GM19397 (cell line): ENCODE measurements around the gene ATRNL1.

ENCODE experiments used
- ATAC-seq: cut with Tn5 transposase; IDR thresholded peaks from one replicate; pipeline ENCODE4 v1.9.1; 2021; ENCODE audit warnings: mild to moderate bottlenecking, moderate library complexity; ENCODE audit not compliant: unreplicated experiment

Gene ATRNL1, protein sequence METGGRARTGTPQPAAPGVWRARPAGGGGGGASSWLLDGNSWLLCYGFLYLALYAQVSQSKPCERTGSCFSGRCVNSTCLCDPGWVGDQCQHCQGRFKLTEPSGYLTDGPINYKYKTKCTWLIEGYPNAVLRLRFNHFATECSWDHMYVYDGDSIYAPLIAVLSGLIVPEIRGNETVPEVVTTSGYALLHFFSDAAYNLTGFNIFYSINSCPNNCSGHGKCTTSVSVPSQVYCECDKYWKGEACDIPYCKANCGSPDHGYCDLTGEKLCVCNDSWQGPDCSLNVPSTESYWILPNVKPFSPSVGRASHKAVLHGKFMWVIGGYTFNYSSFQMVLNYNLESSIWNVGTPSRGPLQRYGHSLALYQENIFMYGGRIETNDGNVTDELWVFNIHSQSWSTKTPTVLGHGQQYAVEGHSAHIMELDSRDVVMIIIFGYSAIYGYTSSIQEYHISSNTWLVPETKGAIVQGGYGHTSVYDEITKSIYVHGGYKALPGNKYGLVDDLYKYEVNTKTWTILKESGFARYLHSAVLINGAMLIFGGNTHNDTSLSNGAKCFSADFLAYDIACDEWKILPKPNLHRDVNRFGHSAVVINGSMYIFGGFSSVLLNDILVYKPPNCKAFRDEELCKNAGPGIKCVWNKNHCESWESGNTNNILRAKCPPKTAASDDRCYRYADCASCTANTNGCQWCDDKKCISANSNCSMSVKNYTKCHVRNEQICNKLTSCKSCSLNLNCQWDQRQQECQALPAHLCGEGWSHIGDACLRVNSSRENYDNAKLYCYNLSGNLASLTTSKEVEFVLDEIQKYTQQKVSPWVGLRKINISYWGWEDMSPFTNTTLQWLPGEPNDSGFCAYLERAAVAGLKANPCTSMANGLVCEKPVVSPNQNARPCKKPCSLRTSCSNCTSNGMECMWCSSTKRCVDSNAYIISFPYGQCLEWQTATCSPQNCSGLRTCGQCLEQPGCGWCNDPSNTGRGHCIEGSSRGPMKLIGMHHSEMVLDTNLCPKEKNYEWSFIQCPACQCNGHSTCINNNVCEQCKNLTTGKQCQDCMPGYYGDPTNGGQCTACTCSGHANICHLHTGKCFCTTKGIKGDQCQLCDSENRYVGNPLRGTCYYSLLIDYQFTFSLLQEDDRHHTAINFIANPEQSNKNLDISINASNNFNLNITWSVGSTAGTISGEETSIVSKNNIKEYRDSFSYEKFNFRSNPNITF (N-terminal part only)

DNA sequence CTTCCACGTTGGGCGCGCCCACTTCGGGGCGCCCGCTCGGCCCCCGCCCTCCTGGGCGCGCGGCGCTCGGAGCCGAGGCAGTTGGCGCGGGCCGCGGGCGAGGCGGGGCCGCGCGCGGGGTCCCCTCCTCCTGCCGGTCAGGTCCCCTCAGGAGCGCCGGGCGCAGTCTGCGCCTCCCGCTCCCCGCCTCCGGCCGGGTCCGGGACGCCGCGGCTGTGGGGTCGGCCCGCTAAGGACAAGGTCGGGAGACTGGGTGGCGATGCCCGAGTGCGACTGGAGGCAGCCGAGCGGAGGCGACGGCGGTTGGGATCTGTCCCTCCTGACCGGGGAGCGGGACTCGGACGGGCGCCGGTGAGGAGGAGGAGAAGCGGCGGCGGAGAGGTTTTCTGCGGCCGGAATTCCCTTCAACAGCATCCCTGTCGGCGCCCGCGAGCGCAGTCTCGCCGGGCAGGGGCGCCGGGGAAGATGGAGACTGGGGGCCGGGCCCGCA is at the start of gene ATRNL1:
TSS of gene ATRNL1 (plus strand) at position 80 of the 490 bp plus-strand sequence. CDS start at position 466, 386 bp downstream.
- ATAC-seq, result peak; percentile 67

DNA sequence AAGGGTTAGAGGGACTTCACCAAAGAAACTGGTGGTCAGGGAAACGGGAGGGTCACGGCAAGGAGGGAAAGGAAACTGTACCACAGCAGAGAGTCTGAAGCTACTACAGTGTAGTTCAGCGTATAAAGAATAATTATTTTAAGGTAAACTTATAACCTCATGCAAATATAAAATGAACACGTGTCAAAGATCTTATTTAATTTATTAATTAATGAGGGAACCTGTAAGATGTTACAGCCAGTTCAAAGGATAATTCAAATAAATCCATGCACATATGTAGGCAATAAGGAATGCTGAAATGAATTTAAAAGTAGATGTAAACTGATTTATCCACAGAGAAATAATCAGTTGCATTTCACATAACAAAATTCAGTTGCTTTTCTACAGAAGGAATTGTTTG is 49.4 kb upstream of the ATRNL1 start:
- ATAC-seq, result no peak

DNA sequence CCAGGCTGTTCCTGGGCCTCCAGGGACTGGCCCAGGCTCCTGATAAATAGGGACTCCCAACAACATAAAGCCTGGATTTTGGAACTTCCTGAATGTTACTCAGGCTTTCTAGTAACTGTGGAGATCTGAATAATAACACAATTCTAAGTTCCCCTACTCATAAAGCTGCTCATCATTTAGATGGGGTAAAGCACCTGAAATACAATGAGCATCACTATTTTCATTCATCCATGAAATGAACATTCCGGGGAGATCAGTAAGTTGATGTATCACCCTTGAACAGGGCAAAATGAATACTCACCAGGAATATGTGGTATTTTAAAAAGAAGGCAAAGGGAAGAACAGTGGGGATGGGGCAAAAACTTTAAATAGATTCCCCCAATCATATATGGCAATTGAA is 48.3 kb upstream of the ATRNL1 start:
- no peak for ATAC-seq

DNA sequence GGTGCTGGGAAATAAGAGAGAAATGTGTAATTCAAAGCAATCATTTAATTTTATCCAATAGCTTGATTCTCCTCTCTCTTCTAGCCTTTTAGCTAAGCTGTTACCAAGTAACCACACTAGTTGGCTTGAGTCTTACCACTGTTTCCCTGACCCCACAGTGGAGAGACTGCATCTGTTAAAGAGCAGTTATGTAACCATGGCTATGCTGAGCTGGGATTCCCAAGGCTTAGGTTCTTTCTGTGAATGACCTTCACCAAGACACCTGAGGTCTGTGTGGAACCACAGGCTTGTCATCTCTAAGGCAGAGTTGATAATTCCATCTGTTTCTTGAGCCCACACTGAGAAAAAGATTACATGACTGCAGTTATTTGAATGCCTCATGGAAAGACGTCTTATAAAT is 47.7 kb upstream of the ATRNL1 start:
- ATAC-seq, result no peak

DNA sequence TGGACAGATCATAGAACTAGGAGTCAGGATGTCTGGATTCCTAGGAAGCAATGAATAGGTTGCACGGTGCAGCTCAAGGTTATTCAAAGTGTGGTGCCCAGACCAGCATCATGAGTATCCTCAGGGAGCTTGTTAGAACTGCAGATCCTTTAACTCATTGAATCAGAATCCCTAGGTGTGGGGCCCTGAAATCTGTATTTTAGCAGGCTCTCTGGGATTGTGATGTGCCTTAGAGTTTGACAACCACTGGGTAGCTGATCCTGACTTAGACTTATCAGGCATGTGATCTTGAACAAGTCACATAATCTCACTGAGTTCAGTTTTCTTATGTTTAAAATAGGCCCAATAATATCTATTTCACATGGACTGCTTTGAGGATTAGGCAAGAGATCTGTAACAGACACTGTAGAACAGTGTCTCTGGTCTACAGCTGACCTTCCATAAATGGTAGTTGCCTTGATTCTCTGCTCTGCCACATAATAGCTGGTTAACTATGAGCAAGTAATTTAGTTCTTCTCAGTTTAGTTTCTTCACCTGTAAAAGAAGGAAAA is 46.4 kb upstream of the ATRNL1 start:
- no peak for ATAC-seq

DNA sequence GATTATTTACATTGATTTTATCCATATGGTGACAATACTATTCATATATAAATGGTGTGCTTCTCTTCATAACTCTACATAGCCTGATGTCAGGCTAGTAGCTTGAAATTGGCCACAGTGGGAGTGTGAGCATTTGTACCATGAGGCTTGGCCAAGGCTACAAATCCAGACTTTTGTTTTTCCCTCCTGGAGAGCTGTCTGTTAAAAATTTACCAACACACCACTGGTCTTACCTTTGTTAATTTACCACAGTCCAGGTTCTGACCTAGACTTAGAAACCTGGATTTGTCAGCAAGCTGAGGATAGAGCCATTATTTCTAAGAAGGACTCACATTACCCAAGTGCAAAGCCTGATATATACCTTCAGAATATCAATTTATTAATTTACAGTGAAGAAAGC is 45.5 kb upstream of the ATRNL1 start:
- no peak for ATAC-seq

DNA sequence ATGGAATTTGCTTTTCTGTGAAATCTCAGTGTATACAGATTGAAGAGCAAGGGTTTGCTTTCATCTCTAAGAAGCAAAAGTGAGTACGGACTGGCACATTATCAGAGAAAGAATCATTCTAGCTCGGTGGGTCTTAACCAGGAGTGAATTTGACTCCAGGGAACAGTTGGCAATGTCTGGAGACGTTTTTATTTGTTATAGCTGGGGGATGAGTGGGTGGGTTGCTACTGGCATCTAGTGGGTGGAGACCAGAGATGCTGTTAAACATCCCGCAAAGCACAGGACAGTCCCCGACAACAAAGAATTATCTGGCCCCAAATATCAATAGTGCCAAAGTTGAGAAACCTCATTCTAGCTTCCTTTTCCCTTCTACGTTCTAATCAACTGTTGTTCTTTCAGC is 43.8 kb upstream of the ATRNL1 start:
- no peak for ATAC-seq

DNA sequence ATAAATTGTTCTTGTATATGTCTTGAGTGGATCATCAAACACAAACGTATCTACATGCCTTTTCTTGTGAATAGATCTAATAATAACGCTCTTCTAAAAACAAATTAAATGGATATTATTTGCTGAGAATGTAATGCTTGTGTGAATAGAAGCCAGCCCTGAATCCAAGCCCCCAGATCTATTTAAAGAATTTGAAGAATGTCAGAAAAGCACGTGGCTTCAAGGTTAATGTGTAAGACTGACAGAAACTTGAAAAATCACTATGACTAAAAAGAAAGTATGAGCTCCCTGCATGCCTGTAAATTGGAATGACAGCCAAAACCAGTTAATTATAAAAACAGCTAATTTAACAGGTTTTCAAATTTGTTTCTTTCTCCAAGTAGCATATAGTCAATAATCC is 43.2 kb upstream of the ATRNL1 start:
- ATAC-seq, result no peak

DNA sequence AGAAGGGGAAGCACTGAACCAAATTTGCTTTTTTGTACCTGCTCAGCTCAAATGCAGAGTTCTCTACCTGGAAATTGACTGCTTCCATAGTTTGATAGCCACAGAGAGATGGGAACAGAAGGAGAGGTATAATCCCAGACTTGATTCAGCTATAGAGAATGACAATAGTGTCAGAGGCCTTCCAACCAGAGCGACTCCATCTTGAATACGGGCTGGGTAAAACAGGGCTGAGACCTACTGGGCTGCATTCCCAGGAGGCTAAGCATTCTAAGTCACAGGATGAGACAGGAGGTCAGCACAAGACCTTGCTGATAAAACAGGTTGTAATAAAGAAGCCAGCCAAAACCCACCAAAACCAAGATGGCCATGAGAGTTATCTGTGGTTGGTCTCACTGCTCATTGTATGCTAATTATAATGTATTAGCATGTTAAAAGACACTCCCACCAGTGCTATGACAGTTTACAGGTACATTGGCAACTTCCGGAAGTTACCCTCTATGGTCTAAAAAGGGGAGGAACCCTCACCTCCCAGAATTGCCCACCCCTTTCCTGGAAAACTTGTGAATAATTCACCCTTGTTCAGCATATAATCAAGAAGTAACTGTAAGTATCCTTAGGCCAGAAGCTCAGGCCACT is 42.7 kb upstream of the ATRNL1 start:
- ATAC-seq, result no peak

DNA sequence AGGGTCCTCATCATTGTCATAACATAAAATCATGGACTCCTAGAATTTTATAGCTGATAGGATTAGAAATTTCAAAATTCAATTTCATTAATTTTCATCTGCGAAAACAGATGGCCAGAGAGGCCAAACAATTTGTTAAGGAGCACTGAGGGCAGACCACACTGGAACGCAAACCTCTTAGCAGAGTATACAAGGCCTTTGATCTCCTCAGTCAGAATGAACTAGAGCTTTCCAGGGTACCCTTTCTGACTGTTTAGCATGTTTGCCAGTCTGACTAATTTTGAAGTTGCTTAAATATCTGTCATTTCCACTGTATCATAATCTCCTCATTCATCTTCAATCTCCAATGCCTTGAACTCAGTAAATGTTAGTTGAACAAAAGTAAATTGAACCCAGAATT is 41.9 kb upstream of the ATRNL1 start:
- no peak for ATAC-seq

DNA sequence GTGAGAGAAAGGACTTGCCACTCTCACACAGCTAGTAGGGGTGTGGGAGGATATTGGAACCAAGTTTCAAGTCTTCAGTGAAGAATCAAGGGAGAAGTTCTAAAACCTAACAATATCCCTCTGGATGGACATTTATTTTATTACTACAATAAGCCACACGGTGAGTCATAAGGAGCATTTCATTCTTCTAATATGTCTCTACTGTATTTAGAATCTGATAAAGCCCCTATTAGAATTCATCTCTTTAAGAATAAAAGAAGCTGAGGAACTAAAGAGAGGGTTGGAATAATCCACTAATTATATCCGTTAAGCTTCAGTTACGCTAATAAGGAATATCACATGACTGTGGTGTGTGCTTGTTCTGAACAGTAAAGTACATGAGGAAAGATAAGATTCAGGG is 40.9 kb upstream of the ATRNL1 start:
- ATAC-seq, result no peak

DNA sequence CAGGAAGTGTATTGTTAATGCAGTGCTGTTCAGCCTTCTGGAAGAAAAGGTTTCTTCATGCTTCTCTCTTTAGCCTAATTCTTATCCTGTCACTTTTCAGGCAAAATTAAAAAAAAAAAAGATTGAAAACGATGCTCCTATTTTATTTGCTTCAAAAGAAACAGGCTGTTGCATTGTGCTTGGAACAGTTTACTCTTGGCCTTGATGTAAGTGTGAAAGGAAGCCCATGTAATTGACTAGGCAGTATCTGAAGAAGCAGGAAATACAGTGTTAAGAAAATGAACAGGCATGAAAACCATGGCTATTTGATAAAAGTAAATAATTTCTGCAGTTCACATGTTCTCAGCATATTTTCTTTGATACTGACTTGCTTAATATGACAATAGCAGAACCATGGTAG is 40.4 kb upstream of the ATRNL1 start:
- no peak for ATAC-seq

DNA sequence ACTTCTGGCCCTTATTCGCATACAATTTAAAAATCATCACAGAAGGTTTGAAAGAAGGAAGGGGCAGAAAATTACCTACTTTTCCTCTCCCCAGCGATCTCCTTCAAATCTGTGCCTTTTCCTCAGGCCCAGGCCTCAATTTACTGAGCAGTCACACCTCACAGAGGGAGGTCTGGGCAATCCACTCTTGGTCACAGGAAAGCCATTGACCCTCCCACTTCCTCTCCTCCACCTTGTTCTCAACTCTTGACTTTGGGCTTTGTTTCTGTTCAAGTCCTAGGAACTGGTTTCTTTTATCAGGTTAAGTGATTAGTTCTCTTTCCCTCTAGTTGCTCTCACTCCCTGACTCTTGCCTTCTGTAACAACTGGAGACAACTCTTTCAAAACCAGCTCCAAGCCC is 37.0 kb upstream of the ATRNL1 start:
- no peak for ATAC-seq

DNA sequence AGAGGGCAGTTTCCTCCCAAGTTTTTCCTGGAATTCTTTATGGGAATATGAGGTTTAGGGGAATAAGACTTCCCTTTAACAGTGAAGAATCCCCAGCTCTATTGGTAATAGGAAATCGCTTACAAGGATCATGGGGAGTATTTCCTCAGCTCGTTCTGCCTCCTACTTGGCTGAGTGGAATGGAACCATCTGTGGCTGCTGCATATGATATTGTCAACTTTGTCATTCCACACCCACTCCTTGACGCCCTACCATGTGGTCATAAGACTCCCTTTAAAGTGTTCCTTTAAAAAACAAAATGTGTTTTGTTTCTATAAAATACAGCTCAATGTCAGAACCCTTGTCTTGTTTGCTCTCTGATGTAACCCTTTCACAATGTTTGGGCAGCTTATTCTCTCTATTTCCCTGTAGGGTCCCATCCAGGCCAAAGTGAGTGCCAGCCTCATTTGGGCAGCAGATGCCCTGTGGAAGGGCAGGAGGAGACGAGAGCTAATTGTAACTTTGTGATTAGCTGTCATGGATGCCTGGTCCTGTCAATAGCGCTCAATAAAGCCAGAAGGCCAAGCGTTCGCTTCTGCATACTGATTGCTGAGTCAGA is 33.8 kb upstream of the ATRNL1 start:
- no peak for ATAC-seq

DNA sequence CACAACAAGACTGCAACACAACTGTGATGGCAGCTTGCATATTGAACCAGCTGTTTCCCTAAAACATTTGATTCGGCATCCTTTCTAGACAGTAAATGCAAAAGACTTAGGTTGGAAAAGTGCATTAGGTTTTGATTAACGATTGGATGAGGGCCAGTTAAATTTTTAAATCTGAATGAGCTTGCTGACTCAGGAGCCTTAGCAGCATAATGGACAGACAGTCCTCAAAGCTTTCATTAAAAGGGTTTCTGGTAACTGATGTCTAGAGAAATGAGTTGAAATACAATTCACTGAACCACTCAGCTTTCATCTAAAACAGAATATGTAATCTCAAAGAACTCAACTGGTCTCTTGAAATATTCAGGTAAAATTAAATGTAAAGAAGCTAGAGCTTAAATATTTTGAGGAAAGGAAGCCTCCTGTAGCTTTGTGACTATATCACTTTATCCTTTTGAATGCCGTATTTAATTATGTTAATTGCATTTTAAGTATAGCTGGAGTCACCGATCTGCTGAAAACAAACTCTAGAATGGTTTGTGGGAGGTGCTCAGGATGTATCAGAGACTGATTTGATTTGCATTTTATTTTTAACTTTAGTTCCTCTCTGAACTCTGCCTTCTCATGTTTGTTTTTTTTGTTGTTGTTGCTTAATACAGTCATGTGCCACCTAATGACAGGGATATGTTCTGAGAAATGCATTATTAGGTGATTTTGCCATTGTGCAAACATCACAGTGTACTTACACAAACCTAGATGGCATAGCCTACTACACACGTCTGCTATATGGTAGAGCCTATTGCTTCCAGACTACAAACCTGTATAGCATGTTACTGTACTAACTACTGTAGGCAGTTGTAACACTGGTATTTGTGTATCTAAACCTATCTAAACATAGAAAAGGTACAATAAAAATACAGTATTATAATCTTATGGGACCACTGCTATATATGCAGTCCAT is 29.2 kb upstream of the ATRNL1 start:
- no peak for ATAC-seq

DNA sequence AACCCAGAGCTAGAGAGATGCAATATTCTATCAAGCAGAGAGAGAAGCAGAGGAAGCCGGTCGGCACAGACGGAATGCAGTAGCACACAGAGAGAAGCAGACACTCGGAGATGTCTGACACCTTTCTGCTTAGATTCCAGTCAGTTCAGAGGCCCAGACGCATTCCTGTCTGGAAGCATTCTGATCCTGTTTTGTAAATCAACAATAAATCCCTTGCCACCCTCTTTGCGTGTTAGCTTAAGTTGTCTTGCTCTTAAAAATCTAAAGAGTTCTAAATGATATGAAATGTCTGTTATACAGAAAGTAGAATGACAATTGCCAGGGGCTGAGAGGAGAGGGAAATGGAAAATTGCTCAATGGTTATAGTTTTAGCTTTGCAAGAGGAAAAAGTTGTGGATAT is 27.4 kb upstream of the ATRNL1 start:
- ATAC-seq, result no peak

DNA sequence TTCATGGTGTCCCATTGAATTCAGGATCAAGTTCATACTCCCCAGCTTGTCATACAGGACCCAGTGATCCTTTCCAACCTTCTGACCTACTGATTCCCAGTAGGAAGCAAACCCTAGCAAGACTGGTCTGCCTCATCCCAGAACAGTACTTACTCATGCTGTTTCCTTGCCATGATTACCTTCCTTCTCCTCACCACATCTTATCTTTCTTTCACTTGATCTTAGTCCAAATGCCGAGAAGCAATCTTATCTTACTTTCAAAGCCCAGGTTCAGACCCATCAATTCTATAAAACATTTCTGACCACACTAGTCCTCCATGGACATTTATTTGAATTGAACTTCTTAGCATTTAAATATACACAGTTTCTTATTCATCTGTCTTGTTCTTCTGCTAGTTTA is 26.6 kb upstream of the ATRNL1 start:
- no peak for ATAC-seq

DNA sequence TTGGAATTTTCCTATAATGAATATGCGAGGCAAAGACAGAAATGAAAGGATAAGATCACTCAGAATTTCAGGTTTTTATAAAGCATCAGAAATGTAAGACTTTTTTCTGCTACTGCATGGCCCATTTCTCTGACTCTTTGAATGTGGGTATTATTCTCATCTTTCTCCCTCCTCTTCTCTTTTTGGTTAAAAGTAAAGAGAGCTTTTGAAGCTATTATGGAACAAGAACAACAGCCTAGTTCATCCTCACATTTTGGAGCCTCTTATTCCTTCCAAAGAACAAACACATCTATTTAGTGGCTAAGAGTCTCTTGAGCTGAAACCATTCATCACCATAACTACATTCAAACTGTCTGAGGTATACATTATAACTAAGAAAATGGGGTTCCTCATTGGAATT is 19.4 kb upstream of the ATRNL1 start:
- ATAC-seq, result no peak

DNA sequence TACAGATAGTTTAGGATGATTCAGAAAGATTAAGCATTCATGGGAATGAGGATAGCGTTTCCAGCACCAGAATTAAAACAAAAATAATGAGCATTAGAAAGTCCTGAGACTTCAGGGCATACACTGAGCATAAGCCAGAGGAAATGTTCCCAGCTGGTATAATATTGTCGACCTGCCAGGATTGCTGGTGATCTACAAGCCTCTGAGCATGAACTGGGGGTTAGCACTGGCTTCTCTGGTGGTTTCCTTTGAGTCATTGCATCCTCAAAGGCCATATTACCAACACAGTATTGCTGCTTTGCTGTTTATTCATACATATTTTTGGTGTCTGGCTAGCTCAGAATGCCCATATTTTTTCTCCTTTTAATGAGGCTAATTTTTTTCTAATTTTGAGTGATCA is 10.7 kb upstream of the ATRNL1 start:
- no peak for ATAC-seq
